IMR-90 (cell line): Measurements from ENCODE around the gene GPX6. TPM values are rescaled to one million over a fixed set of nuclear protein-coding genes. Genes with fewer than 3 reads are reported as not detected.

ENCODE experiments used
- ATAC-seq: fragments of 200-7000 bp; cut with Tn5 transposase; 2 replicates; pipeline ENCODE4 v1.9.1; 2020; ENCODE audit warnings: low read depth, mild to moderate bottlenecking, moderate library complexity
- BruUV-seq: library from RNA; stranded (reverse); fragments of 400-500 nt; replicated peaks from 2 replicates; lab custom pipeline; 2021; lab: Mats Ljungman, UMichigan
- CTCF ChIA-PET: fragments of 300-600 bp; formaldehyde crosslinking; extraction: SDS; loops from one replicate; lab custom pipeline; 2021; ENCODE audit warnings: antibody characterized with exemption; lab: Yijun Ruan, JAX
- POLR2A ChIA-PET: fragments of 300-600 bp; sonication (Branson Sonifier 250); formaldehyde crosslinking; loops from one replicate; lab custom pipeline; 2022; ENCODE audit warnings: antibody characterized with exemption; ENCODE audit not compliant: unreplicated experiment; lab: Charles Lee
- DNase-seq: peaks from one replicate; pipeline ENCODE4 v3.0.0; 2013
- H2AFZ ChIP-seq: replicated peaks from 2 replicates; pipeline ENCODE3; 2013; ENCODE audit warnings: low read length, mild to moderate bottlenecking; ENCODE audit not compliant: poor library complexity
- H2AK5ac ChIP-seq: 2 replicates; pipeline ENCODE4 v1.6.1; 2013; ENCODE audit warnings: low read depth, low read length, inconsistent platforms
- H2AK9ac ChIP-seq: replicated peaks from 2 replicates; pipeline ENCODE3; 2013; ENCODE audit warnings: mild to moderate bottlenecking, low read depth, low read length, moderate library complexity; ENCODE audit not compliant: poor library complexity
- H2BK120ac ChIP-seq: 2 replicates; pipeline ENCODE4 v1.6.1; 2013; ENCODE audit warnings: low read depth, low read length, inconsistent platforms
- H2BK15ac ChIP-seq: 3 replicates; pipeline ENCODE4 v1.6.1; 2013; ENCODE audit warnings: low read depth, low read length, inconsistent platforms
- H2BK20ac ChIP-seq: 2 replicates; pipeline ENCODE4 v1.6.1; 2013; ENCODE audit warnings: low read depth, mild to moderate bottlenecking, inconsistent platforms, low read length, moderate library complexity
- H2BK5ac ChIP-seq: 2 replicates; pipeline ENCODE4 v1.6.1; 2013; ENCODE audit warnings: mild to moderate bottlenecking, low read depth, low read length, inconsistent platforms; ENCODE audit not compliant: poor library complexity, severe bottlenecking
- H3K14ac ChIP-seq: replicated peaks from 2 replicates; pipeline ENCODE4 v1.6.1; 2013; ENCODE audit warnings: low read depth, low read length, inconsistent platforms
- H3K18ac ChIP-seq: 2 replicates; pipeline ENCODE4 v1.6.1; 2013; ENCODE audit warnings: low read depth, low read length, control low read depth
- H3K23ac ChIP-seq: 2 replicates; pipeline ENCODE4 v1.6.1; 2013; ENCODE audit warnings: low read depth, low read length, inconsistent platforms
- H3K27ac ChIP-seq: 2 replicates; pipeline ENCODE4 v1.5.1; 2013; ENCODE audit warnings: mild to moderate bottlenecking, control low read depth, low read length; ENCODE audit not compliant: insufficient read depth
- H3K27me3 ChIP-seq: 2 replicates; pipeline ENCODE4 v1.6.1; 2013; ENCODE audit warnings: low read length; ENCODE audit not compliant: control insufficient read depth, insufficient read depth
- H3K36me3 ChIP-seq: 2 replicates; pipeline ENCODE4 v1.6.1; 2013; ENCODE audit warnings: low read length, mixed read lengths; ENCODE audit not compliant: control insufficient read depth, insufficient read depth
- H3K4ac ChIP-seq: 2 replicates; pipeline ENCODE4 v1.6.1; 2013; ENCODE audit warnings: low read depth, low read length, inconsistent platforms
- H3K4me1 ChIP-seq: 2 replicates; pipeline ENCODE4 v1.6.1; 2013; ENCODE audit warnings: low read length, mixed read lengths; ENCODE audit not compliant: control insufficient read depth, insufficient read depth
- H3K4me2 ChIP-seq: 2 replicates; pipeline ENCODE4 v1.6.1; 2013; ENCODE audit warnings: low read depth, mild to moderate bottlenecking, control low read depth, low read length, moderate library complexity
- H3K4me3 ChIP-seq: 2 replicates; pipeline ENCODE4 v1.5.1; 2013; ENCODE audit warnings: low read depth, mild to moderate bottlenecking, control low read depth, low read length, moderate library complexity; ENCODE audit not compliant: insufficient read depth
- H3K56ac ChIP-seq: 2 replicates; pipeline ENCODE4 v1.6.1; 2013; ENCODE audit warnings: low read length, inconsistent platforms; ENCODE audit not compliant: insufficient read depth; ENCODE audit errors: extremely low read depth
- H3K79me1 ChIP-seq, 2 experiments: 2 replicates each; pipeline ENCODE4 v1.6.1; 2013; ENCODE audit warnings: low read length in 2 of 2, inconsistent platforms in 1 of 2, low read depth in 1 of 2
- H3K9ac ChIP-seq: 2 replicates; pipeline ENCODE4 v1.6.1; 2013; ENCODE audit warnings: low read depth, low read length, control low read depth
- H3K9me1 ChIP-seq: 2 replicates; pipeline ENCODE4 v1.6.1; 2013; ENCODE audit warnings: low read length, inconsistent platforms; ENCODE audit not compliant: insufficient read depth
- H3K9me3 ChIP-seq: 2 replicates; pipeline ENCODE4 v1.6.1; 2013; ENCODE audit warnings: low read length; ENCODE audit not compliant: control insufficient read depth, insufficient read depth
- H4K20me1 ChIP-seq: 2 replicates; pipeline ENCODE4 v1.6.1; 2013; ENCODE audit warnings: low read length, inconsistent platforms; ENCODE audit not compliant: insufficient read depth
- H4K5ac ChIP-seq: 2 replicates; pipeline ENCODE4 v1.6.1; 2013; ENCODE audit warnings: mild to moderate bottlenecking, low read depth, low read length, control low read depth
- H4K8ac ChIP-seq, 2 experiments: 2 replicates each; pipeline ENCODE4 v1.6.1; 2013; ENCODE audit warnings: low read depth in 2 of 2, low read length in 2 of 2, control low read depth in 1 of 2, inconsistent platforms in 1 of 2
- H4K91ac ChIP-seq: 2 replicates; pipeline ENCODE4 v1.6.1; 2013; ENCODE audit warnings: low read depth, low read length, inconsistent platforms; ENCODE audit not compliant: insufficient read depth
- BHLHE40 ChIP-seq: fragments of 150-350 bp; IDR thresholded peaks from 2 replicates; pipeline ENCODE4 v1.6.1; 2016; ENCODE audit warnings: mild to moderate bottlenecking, low read depth, low read length
- CEBPB ChIP-seq: IDR thresholded peaks from 2 replicates; pipeline ENCODE4 v1.6.1; 2012; ENCODE audit warnings: low read depth, low read length, improper control_type of control experiment
- MAZ ChIP-seq: IDR thresholded peaks from 2 replicates; pipeline ENCODE4 v1.6.1; 2012; ENCODE audit warnings: low read depth, mild to moderate bottlenecking, low read length, improper control_type of control experiment, moderate library complexity, borderline replicate concordance
- MXI1 ChIP-seq: IDR thresholded peaks from 2 replicates; pipeline ENCODE4 v1.6.1; 2012; ENCODE audit warnings: low read depth, mild to moderate bottlenecking, low read length, moderate library complexity, borderline replicate concordance
- NFE2L2 ChIP-seq: fragments of 150-350 bp; IDR thresholded peaks from 2 replicates; pipeline ENCODE4 v1.6.1; 2016; ENCODE audit warnings: low read depth, mild to moderate bottlenecking, low read length
- RAD21 ChIP-seq: IDR thresholded peaks from 2 replicates; pipeline ENCODE4 v1.6.1; 2012; ENCODE audit warnings: low read length, improper control_type of control experiment
- RCOR1 ChIP-seq: IDR thresholded peaks from 2 replicates; pipeline ENCODE4 v1.6.1; 2012; ENCODE audit warnings: mild to moderate bottlenecking, low read length, improper control_type of control experiment; ENCODE audit not compliant: insufficient replicate concordance
- RFX5 ChIP-seq: IDR thresholded peaks from 2 replicates; pipeline ENCODE4 v1.8.0; 2012; ENCODE audit warnings: low read depth, mild to moderate bottlenecking, low read length, moderate library complexity
- WGBS, 2 experiments: methylation state at CpG; one replicate each; pipeline versions ENCODE4 v1.1.5 to v1.1.7; 2013; ENCODE audit warnings: missing lambda C conversion rate in 2 of 2; ENCODE audit not compliant: insufficient read length in 1 of 2; ENCODE audit errors: extremely low coverage in 2 of 2; 5-methylcytosine and 5-hydroxymethylcytosine counted together
- dilution Hi-C: fragments of 300-500 bp; cut with HindIII; formaldehyde crosslinking; loops from one replicate; pipeline ENCODE4 v1.14.3; 2018; ENCODE audit warnings: low sequenced_read_pairs; ENCODE audit not compliant: unreplicated experiment
- in situ Hi-C: fragments of 300-500 bp; cut with MboI; formaldehyde crosslinking; loops from 3 replicates; pipeline ENCODE4 v1.14.3; 2019; ENCODE audit warnings: low sequenced_read_pairs, inconsistent platforms, mixed read lengths
- intact Hi-C: fragments of 100-400 bp; cut with micrococcal nuclease; formaldehyde crosslinking; loops from 2 replicates; pipeline ENCODE4 v1.10.0; 2022
- polyA plus RNA-seq, 3 experiments: library from polyadenylated mRNA; depleted of rRNA; stranded (reverse); fragments of >200 nt; gene quantifications; 2 replicates each; pipeline ENCODE4 v1.2.3, GENCODE V29; 2012; ENCODE audit warnings: low replicate concordance in 1 of 3
- total RNA-seq: library from RNA; depleted of rRNA; stranded (reverse); fragments of >200 nt; gene quantifications from 2 replicates; pipeline ENCODE4 v1.2.3, GENCODE V29; 2012
- TF ChIP-seq, protein P1 (sequence below): fragments of 150-350 bp; IDR thresholded peaks from 2 replicates; pipeline ENCODE4 v1.6.1; 2016; ENCODE audit warnings: low read depth, mild to moderate bottlenecking, low read length, moderate library complexity, borderline replicate concordance
- TF ChIP-seq, protein P2 (sequence below): fragments of 150-350 bp; IDR thresholded peaks from 2 replicates; pipeline ENCODE4 v1.6.1; 2017; ENCODE audit warnings: mild to moderate bottlenecking, antibody characterized with exemption, low read length, low read depth
- TF ChIP-seq, protein P3 (sequence below): conservative IDR thresholded peaks from 2 replicates; pipeline ENCODE4 v1.5.1; 2012; ENCODE audit warnings: mild to moderate bottlenecking, low read depth, low read length, improper control_type of control experiment

Gene GPX6
- total and polyA plus RNA-seq, 2 of the 4 experiments (the other 2 are of a cell fraction) = not detected

DNA sequence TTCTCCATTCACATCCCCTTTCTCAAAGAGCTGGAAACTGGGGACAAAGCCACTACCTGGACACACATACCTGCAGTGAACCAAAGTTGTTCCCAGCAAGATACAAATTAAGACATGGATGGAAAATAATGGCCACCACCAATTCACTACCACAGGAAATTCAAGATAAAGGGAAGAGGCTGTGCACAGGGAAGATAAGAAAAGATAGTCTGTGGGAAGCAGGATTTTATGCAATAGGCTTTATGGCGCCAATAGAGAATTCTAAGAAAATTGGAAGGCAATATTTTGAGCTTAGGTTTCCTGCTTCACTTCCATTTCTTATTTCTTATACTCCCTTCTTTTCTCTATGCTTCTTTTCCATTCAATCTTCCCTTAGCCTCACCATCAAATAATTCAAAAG, 9.9 kb downstream of the GPX6 start:
- Histone ChIP-seq H3K9me1 (no peaks in the 10 kb centered on the region; the same call in 1 of the 2 replicates), H3K56ac (no peak overlapping the region), H2BK20ac (no peak overlapping the region), H3K27ac (no peak overlapping the region), H3K79me1 (no peaks in the 10 kb centered on the region), H4K5ac (no peak overlapping the region), H2BK15ac (no peak overlapping the region), H3K14ac (no peak overlapping the region), H3K4me3 (no peak overlapping the region), H3K4me2 (no peak overlapping the region), H4K91ac (no peak overlapping the region), H2AK5ac (no peak overlapping the region), H4K20me1 (no peaks in the 10 kb centered on the region), H3K4me1 (no peaks in the 10 kb centered on the region), H3K9ac (no peak overlapping the region), H2AFZ (no peak overlapping the region), H3K18ac (no peak overlapping the region), H3K9me3 (no peaks in the 10 kb centered on the region), H2BK5ac (no peak overlapping the region), H3K27me3 (no peaks in the 10 kb centered on the region), H3K36me3 (no peaks in the 10 kb centered on the region), H2AK9ac (no peak overlapping the region), H3K23ac (no peak overlapping the region), H4K8ac (no peak overlapping the region), H2BK120ac (no peak overlapping the region), H3K4ac (no peak overlapping the region)
- no CpG with 5 or more reads among the region's 1 CpG for WGBS, 2 experiments
- intact Hi-C loops (no loop called here), in situ Hi-C loops (no loop called here), dilution Hi-C loops (no loop called here)
- POLR2A ChIA-PET = no interaction called here
- CTCF ChIA-PET = no interaction called here
- no peak for DNase-seq
- BruUV-seq = no TSS peak
- TF ChIP-seq MXI1 (no peak), NFE2L2 (no peak), RAD21 (no peak), RCOR1 (no peak), CEBPB (no peak), MAZ (no peak), RFX5 (no peak), BHLHE40 (no peak)
- TF ChIP-seq, protein P1, sequence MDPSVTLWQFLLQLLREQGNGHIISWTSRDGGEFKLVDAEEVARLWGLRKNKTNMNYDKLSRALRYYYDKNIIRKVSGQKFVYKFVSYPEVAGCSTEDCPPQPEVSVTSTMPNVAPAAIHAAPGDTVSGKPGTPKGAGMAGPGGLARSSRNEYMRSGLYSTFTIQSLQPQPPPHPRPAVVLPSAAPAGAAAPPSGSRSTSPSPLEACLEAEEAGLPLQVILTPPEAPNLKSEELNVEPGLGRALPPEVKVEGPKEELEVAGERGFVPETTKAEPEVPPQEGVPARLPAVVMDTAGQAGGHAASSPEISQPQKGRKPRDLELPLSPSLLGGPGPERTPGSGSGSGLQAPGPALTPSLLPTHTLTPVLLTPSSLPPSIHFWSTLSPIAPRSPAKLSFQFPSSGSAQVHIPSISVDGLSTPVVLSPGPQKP = no peak
- TF ChIP-seq, protein P2, sequence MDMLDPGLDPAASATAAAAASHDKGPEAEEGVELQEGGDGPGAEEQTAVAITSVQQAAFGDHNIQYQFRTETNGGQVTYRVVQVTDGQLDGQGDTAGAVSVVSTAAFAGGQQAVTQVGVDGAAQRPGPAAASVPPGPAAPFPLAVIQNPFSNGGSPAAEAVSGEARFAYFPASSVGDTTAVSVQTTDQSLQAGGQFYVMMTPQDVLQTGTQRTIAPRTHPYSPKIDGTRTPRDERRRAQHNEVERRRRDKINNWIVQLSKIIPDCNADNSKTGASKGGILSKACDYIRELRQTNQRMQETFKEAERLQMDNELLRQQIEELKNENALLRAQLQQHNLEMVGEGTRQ = no peak
- TF ChIP-seq, protein P3, sequence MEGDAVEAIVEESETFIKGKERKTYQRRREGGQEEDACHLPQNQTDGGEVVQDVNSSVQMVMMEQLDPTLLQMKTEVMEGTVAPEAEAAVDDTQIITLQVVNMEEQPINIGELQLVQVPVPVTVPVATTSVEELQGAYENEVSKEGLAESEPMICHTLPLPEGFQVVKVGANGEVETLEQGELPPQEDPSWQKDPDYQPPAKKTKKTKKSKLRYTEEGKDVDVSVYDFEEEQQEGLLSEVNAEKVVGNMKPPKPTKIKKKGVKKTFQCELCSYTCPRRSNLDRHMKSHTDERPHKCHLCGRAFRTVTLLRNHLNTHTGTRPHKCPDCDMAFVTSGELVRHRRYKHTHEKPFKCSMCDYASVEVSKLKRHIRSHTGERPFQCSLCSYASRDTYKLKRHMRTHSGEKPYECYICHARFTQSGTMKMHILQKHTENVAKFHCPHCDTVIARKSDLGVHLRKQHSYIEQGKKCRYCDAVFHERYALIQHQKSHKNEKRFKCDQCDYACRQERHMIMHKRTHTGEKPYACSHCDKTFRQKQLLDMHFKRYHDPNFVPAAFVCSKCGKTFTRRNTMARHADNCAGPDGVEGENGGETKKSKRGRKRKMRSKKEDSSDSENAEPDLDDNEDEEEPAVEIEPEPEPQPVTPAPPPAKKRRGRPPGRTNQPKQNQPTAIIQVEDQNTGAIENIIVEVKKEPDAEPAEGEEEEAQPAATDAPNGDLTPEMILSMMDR = no peak
- ATAC-seq = no peak
